Left forelimb (tissue), 1 donor: Measurements from ENCODE around the gene FRMD4A.
"Not testable (repeated sequence)": the region's sequence is repeated elsewhere in the genome, so short reads cannot be mapped to it uniquely, and the experiment has no call there.

ENCODE experiments used
- DNase-seq: peaks from one replicate; pipeline ENCODE4 v3.0.0-alpha.2; 2018; ENCODE audit warnings: low spot score

The FRMD4A gene

GRCh38 chr10:13945390-13946208 is 385.1 kb downstream of the FRMD4A start:
- DNase-seq, result no peak

- DNase-seq, result no peak
Measured at GRCh38 chr10:13944823-13945222, 385.9 kb downstream of the FRMD4A start.

GRCh38 chr10:13943735-13944398 is 386.9 kb downstream of the FRMD4A start:
- no peak for DNase-seq

- no peak for DNase-seq
Measured at GRCh38 chr10:13942035-13942434, 388.7 kb downstream of the FRMD4A start.

GRCh38 chr10:13939391-13939790 is 391.3 kb downstream of the FRMD4A start:
- no peak for DNase-seq

GRCh38 chr10:13938950-13939349 is 391.8 kb downstream of the FRMD4A start:
- no peak for DNase-seq

GRCh38 chr10:13936826-13937225 is 393.9 kb downstream of the FRMD4A start:
- no peak for DNase-seq

- DNase-seq, result no peak
Measured at GRCh38 chr10:13930120-13930519, 400.6 kb downstream of the FRMD4A start.

- DNase-seq, result no peak
Measured at GRCh38 chr10:13928451-13928850, 402.3 kb downstream of the FRMD4A start.

- no peak for DNase-seq
Measured at GRCh38 chr10:13925971-13926780, 404.5 kb downstream of the FRMD4A start.

GRCh38 chr10:13924040-13924725 is 406.5 kb downstream of the FRMD4A start:
- DNase-seq, result no peak

- no peak for DNase-seq
Measured at GRCh38 chr10:13922586-13922985, 408.1 kb downstream of the FRMD4A start.

GRCh38 chr10:13921941-13922340 is 408.8 kb downstream of the FRMD4A start:
- DNase-seq, result no peak

- DNase-seq, result not testable (repeated sequence)
Measured at GRCh38 chr10:13921131-13921530, 409.6 kb downstream of the FRMD4A start.

GRCh38 chr10:13920465-13920864 is 410.3 kb downstream of the FRMD4A start:
- no peak for DNase-seq

- DNase-seq, result no peak
Measured at GRCh38 chr10:13920031-13920430, 410.7 kb downstream of the FRMD4A start.

- no peak for DNase-seq
Measured at GRCh38 chr10:13917791-13918190, 412.9 kb downstream of the FRMD4A start.

GRCh38 chr10:13916384-13916947 is 414.3 kb downstream of the FRMD4A start:
- DNase-seq, result no peak

GRCh38 chr10:13915710-13916109 is 415.0 kb downstream of the FRMD4A start:
- DNase-seq, result no peak

GRCh38 chr10:13913897-13914296 is 416.8 kb downstream of the FRMD4A start:
- DNase-seq, result no peak

- no peak for DNase-seq
Measured at GRCh38 chr10:13911821-13912520, 418.8 kb downstream of the FRMD4A start.
